HG03469 (cell line): ENCODE measurements around the gene DYDC2.
"Not testable (repeated sequence)": the region's sequence is repeated elsewhere in the genome, so short reads cannot be mapped to it uniquely, and the experiment has no call there.

ENCODE experiments used
- ATAC-seq: cut with Tn5 transposase; IDR thresholded peaks from one replicate; pipeline ENCODE4 v1.9.1; 2021; ENCODE audit warnings: mild to moderate bottlenecking, moderate library complexity, moderate number of reproducible peaks; ENCODE audit not compliant: unreplicated experiment

DYDC2 gene

GRCh38 chr10:80412486-80412885 is 55.9 kb downstream of the DYDC2 start:
- ATAC-seq: no peak

DNA sequence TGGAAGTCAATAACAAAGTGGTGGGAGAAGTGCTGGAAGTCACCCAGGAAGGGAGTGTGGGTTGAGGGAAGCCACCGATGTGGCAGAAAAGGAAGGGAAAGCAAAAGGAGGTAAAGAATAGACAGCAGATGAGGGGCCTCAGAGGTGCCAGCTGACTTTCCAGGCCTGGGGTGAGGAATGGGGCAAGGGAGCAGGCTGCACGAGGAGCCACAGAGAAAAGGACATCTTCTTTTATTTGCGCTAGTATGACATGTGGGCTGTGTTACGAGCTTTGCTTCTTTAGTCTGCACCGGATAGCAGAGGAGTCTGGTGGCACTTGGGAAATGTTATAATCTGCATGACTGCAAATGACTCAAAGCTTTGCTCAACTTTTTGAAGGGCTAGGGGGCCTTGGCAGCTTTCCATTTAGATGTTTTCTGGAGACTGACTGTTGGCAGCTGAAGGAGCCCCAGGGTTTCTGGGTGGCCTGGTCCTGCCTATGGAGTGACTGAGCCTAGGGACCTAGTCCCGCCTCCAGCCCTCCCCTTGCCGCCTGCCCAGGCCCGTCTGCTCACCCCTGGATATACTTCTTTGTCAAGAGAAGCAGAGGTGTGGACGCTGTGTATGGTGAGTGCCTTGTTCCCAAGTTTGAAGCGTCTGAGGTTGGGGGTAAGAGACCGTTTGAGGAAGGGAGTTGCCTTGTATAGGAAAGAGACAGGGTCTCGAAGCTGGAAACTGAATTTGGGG is 56.9 kb downstream of the DYDC2 start:
- ATAC-seq: no peak

GRCh38 chr10:80414142-80414895 is 57.7 kb downstream of the DYDC2 start:
- ATAC-seq: no peak

- ATAC-seq: no peak
Observed at GRCh38 chr10:80415734-80416478, 59.3 kb downstream of the DYDC2 start.

- ATAC-seq: no peak
Observed at GRCh38 chr10:80416479-80417098, 60.0 kb downstream of the DYDC2 start.

DNA sequence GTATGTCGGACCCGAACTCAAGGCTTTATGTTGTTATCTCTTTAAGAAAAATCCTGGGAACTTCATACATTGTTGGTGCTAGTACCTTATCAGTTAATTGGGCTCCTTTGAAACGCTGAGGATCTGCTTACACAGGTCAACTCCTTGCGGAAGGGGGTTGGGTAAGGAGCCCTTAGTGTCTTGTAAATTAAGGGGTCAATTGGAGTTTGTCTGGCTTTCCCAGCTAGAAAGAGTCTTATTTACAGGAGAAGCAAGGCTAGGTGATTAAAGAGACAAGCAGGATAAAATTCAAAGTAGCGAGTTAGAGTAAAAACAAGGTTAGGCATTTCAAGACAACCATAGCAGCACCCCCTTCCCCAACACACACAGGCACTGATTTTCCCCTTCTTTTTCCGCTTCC is 60.7 kb downstream of the DYDC2 start:
- not testable (repeated sequence) for ATAC-seq
